ENCODE measurements around the gene SPATA2. TPM values are rescaled to one million over a fixed set of nuclear protein-coding genes. Genes with fewer than 3 reads are reported as not detected.

SPATA2 gene
- total and polyA plus RNA-seq, 2 of the 13 experiments (the other 11 are each of a cell fraction or from before 2014, with no cell fraction given): 3.2 to 8.7 TPM

- 0 out of 2 replicates have a peak, but pooled peaks have one; percentile 8 for TF ChIP-seq ZNF121 (CRISPR knock-in tag; IDR thresholded peaks at IDR 0.05)
- no peak for TF ChIP-seq E2F5 (CRISPR knock-in tag; conservative IDR thresholded peaks at IDR 0.05)
- TF ChIP-seq ZFP36L1 (CRISPR knock-in tag; IDR thresholded peaks at IDR 0.05): no peak
- 0 out of 2 replicates have a peak, but pooled peaks have one; percentile 75 for TF ChIP-seq ZNF782 (CRISPR knock-in tag; IDR thresholded peaks at IDR 0.05; ENCODE audit: borderline replicate concordance)
- no peak for TF ChIP-seq TEF (CRISPR knock-in tag; IDR thresholded peaks at IDR 0.05)
- peak; percentile 70 for TF ChIP-seq POLR2AphosphoS5 (IDR thresholded peaks at IDR 0.05; ENCODE audit: low read depth, low read length)
- TF ChIP-seq SNRNP70 (IDR thresholded peaks at IDR 0.05; ENCODE audit: low read depth, low read length): no peak
- no peak for TF ChIP-seq ZKSCAN5 (CRISPR knock-in tag; IDR thresholded peaks at IDR 0.05)
- peak; percentile 32 for TF ChIP-seq STAG1 (CRISPR knock-in tag; IDR thresholded peaks at IDR 0.05)
- TF ChIP-seq DRAP1 (CRISPR knock-in tag; IDR thresholded peaks at IDR 0.05): peak; percentile 87
- TF ChIP-seq DBP (CRISPR knock-in tag; IDR thresholded peaks at IDR 0.05; ENCODE audit: not compliant biosample characterization): no peak
- TF ChIP-seq MTF1 (CRISPR knock-in tag; IDR thresholded peaks at IDR 0.05): no peak
- no peak for TF ChIP-seq MTA3 (CRISPR knock-in tag; IDR thresholded peaks at IDR 0.05)
- TF ChIP-seq ZNF326 (CRISPR knock-in tag; IDR thresholded peaks at IDR 0.05; ENCODE audit: borderline replicate concordance): no peak
- no peak; the same call in 1 of the 2 replicates for TF ChIP-seq FOXC1 (CRISPR knock-in tag; IDR thresholded peaks at IDR 0.05; ENCODE audit: borderline replicate concordance)
- TF ChIP-seq IRF1 (CRISPR knock-in tag; IDR thresholded peaks at IDR 0.05; ENCODE audit: low read depth): no peak; the same call in 1 of the 2 replicates
- no peak for TF ChIP-seq HNRNPUL1 (IDR thresholded peaks at IDR 0.05; ENCODE audit: low read depth, low read length)
- TF ChIP-seq SP140L (CRISPR knock-in tag; IDR thresholded peaks at IDR 0.05; ENCODE audit: borderline replicate concordance): 0 out of 2 replicates have a peak, but pooled peaks have one; percentile 73
- TF ChIP-seq SNAPC5 (CRISPR knock-in tag; IDR thresholded peaks at IDR 0.05; ENCODE audit: borderline replicate concordance): no peak
- no peak for TF ChIP-seq KLF15 (CRISPR knock-in tag; IDR thresholded peaks at IDR 0.05; ENCODE audit: borderline replicate concordance)
- no peak for TF ChIP-seq ZFYVE20 (CRISPR knock-in tag; IDR thresholded peaks at IDR 0.05; ENCODE audit: borderline replicate concordance, low read depth)
- TF ChIP-seq NCOA5 (CRISPR knock-in tag; IDR thresholded peaks at IDR 0.05): no peak
- TF ChIP-seq ZNF572 (CRISPR knock-in tag; IDR thresholded peaks at IDR 0.05): no peak
- peak; percentile 79; the same call in 1 of the 2 replicates for TF ChIP-seq RXRA (CRISPR knock-in tag; IDR thresholded peaks at IDR 0.05)
- no peak for TF ChIP-seq CBX2 (IDR thresholded peaks at IDR 0.05; ENCODE audit: low read depth, low read length)
- TF ChIP-seq CBX2 (CRISPR knock-in tag; IDR thresholded peaks at IDR 0.05; ENCODE audit: low read depth): no peak
- peak; percentile 88 for TF ChIP-seq ZNF12 (CRISPR knock-in tag; IDR thresholded peaks at IDR 0.05)
- TF ChIP-seq POGZ (CRISPR knock-in tag; IDR thresholded peaks at IDR 0.05): no peak
Measured at GRCh38 chr20:49916146-49917002, 1.0 kb upstream of the SPATA2 start (continued).

Data from HepG2 (cell line).